SK-N-SH (cell line): ENCODE measurements around the gene FAM184A.

Experiments used
- CHD2 ChIP-seq: fragments of 150-350 bp; IDR thresholded peaks from 2 replicates; pipeline ENCODE4 v1.6.1; 2018; ENCODE audit warnings: low read length; ENCODE audit not compliant: partially characterized antibody
- CTCF ChIP-seq: fragments of 200-600 bp; sonication (generic); IDR thresholded peaks from 2 replicates; pipeline ENCODE4 v1.6.1; 2017; ENCODE audit warnings: antibody characterized with exemption, mild to moderate bottlenecking, moderate library complexity
- EZH2phosphoT487 ChIP-seq: fragments of 200-600 bp; sonication (generic); IDR thresholded peaks from 2 replicates; pipeline ENCODE4 v1.6.1; 2017; ENCODE audit warnings: low read depth, mixed run types, mild to moderate bottlenecking, antibody characterized with exemption, moderate library complexity, borderline replicate concordance
- FOXJ3 ChIP-seq: sonication (generic); formaldehyde crosslinking; IDR thresholded peaks from 2 replicates; pipeline ENCODE4 v1.5.1; 2020; ENCODE audit warnings: mild to moderate bottlenecking, missing genetic modification reagents
- GABPA ChIP-seq: IDR thresholded peaks from 2 replicates; pipeline ENCODE4 v1.4.0; 2012; ENCODE audit warnings: low read depth, mild to moderate bottlenecking
- NFIC ChIP-seq: IDR thresholded peaks from 2 replicates; pipeline ENCODE4 v1.4.0; 2012; ENCODE audit warnings: borderline replicate concordance
- RCOR1 ChIP-seq: fragments of 150-350 bp; IDR thresholded peaks from 2 replicates; pipeline ENCODE4 v1.6.1; 2017; ENCODE audit warnings: antibody characterized with exemption, low read length
- RFX5 ChIP-seq: IDR thresholded peaks from 2 replicates; pipeline ENCODE4 v1.6.1; 2012; ENCODE audit warnings: mild to moderate bottlenecking, improper control_type of control experiment, low read length
- TAF1 ChIP-seq: IDR thresholded peaks from 2 replicates; pipeline ENCODE4 v1.6.1; 2012; ENCODE audit warnings: low read depth, mild to moderate bottlenecking, low read length, moderate library complexity, borderline replicate concordance
- YY1 ChIP-seq: IDR thresholded peaks from 2 replicates; pipeline ENCODE4 v1.4.0; 2012; ENCODE audit warnings: low read depth, mild to moderate bottlenecking

- no peak for TF ChIP-seq CTCF
- no peak for TF ChIP-seq FOXJ3 (CRISPR knock-in tag)
- no peak for TF ChIP-seq NFIC
- TF ChIP-seq EZH2phosphoT487: no peak
- no peak for TF ChIP-seq TAF1
- no peak for TF ChIP-seq GABPA
- no peak for TF ChIP-seq RFX5
- no peak for TF ChIP-seq YY1
- TF ChIP-seq RCOR1: no peak
- no peak for TF ChIP-seq CHD2
These were observed 125.8 kb downstream of the FAM184A start for GRCh38 chr6:118952683-118953082.
